HG02852 (cell line): ENCODE results near the gene NOVA2.

Experiments
- ATAC-seq: cut with Tn5 transposase; IDR thresholded peaks from one replicate; pipeline ENCODE4 v1.9.1; 2021; ENCODE audit warnings: mild to moderate bottlenecking, moderate library complexity; ENCODE audit not compliant: unreplicated experiment

The NOVA2 gene

GRCh38 chr19:46002678-46003275 is 29.1 kb upstream of the NOVA2 start:
- no peak for ATAC-seq

GRCh38 chr19:46000491-46001246 is 27.0 kb upstream of the NOVA2 start:
- no peak for ATAC-seq

GRCh38 chr19:45999653-46000121 is 26.0 kb upstream of the NOVA2 start:
- no peak for ATAC-seq

- no peak for ATAC-seq
Measured at GRCh38 chr19:45998834-45999233, 25.2 kb upstream of the NOVA2 start.

- ATAC-seq, result no peak
Measured at GRCh38 chr19:45996933-45997332, 23.3 kb upstream of the NOVA2 start.

- ATAC-seq, result no peak
Measured at GRCh38 chr19:45995715-45996385, 22.2 kb upstream of the NOVA2 start.

- ATAC-seq, result peak; percentile 96
Measured at GRCh38 chr19:45994998-45995714, 21.5 kb upstream of the NOVA2 start, which contains the start of gene CCDC61. CCDC61 (plus strand) TSS chr19:45995467; CDS start chr19:46003019, 7,552 bp downstream.

GRCh38 chr19:45994456-45994997 is 20.9 kb upstream of the NOVA2 start:
- no peak for ATAC-seq

- ATAC-seq, result no peak
Measured at GRCh38 chr19:45990113-45990728, 16.6 kb upstream of the NOVA2 start.

- no peak for ATAC-seq
Measured at GRCh38 chr19:45985321-45985720, 11.7 kb upstream of the NOVA2 start.

- ATAC-seq, result no peak
Measured at GRCh38 chr19:45981350-45981749, 7.7 kb upstream of the NOVA2 start.

GRCh38 chr19:45978156-45978555 is 4.5 kb upstream of the NOVA2 start:
- no peak for ATAC-seq

GRCh38 chr19:45976178-45976577 is 2.5 kb upstream of the NOVA2 start:
- ATAC-seq, result no peak

- no peak for ATAC-seq
Measured at GRCh38 chr19:45975306-45976070, 1.8 kb upstream of the NOVA2 start.

GRCh38 chr19:45972947-45973540 is 621 bp downstream of the NOVA2 start:
- ATAC-seq, result no peak

GRCh38 chr19:45972081-45972946 is 1.4 kb downstream of the NOVA2 start:
- ATAC-seq, result no peak

- ATAC-seq, result no peak
Measured at GRCh38 chr19:45971260-45971902, 2.3 kb downstream of the NOVA2 start.

GRCh38 chr19:45969676-45970075 is 4.0 kb downstream of the NOVA2 start:
- ATAC-seq, result no peak
